ENCODE data around the gene BCAR3. TPM values are rescaled to one million over a fixed set of nuclear protein-coding genes. Genes with fewer than 3 reads are reported as not detected.

BCAR3 gene
- 60.6 and 74.8 TPM in 2 replicates for total RNA-seq

DNA sequence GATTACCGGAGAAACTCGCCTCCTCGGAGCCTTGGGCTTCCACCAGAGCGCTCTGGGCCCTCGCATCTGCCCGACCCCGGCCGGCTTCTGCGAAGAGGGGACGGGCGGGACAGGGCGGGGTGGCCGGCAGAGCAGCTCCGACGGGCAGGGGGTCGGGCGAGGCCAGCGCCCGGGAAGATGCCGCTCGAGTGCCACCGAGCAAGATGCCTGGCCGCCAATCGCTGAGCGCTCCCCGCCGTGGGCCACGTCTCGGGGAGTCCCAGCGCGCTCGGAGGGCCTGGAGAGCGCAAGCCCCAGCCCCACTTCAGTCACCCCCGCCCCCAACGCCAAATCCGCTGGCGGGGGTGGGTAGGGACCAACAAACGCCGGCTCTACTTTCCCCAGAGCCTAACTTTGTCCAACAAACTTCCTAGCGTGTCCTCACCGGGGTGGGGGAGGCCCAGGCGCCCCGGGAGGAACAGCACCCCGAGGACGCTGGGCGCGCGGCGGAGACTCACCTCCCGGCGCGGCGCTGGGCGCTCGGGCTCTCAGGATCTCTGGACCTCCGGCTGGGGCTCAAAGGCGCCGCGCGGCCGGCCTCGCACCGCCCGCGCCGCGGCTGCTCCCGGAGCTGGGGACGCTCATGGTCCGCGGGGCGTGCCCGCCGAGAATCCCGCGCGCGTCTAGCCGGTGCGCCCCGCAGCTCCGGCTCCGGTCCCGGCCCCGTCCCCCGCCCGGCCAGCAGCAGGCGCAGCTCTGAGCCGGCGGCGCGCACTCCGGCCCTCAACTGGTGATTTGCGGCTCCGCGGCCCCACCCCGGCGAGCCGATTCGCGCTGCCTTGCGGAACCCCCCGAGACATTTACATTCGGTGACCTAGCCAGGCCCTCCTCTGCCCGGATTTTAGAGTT, at the start of gene BCAR3:
Gene BCAR3, minus strand, starts transcription at position 737 of the 888 bp plus-strand sequence. CDS start 6,907 bp downstream, outside the sequence.

Other genes with a start within 250 kb of the BCAR3 start
- gene FNBP1L, start 233.7 kb downstream of the BCAR3 start, total RNA-seq: 16.5 and 23.3 TPM in 2 replicates
- 12.2 and 27.7 TPM in 2 replicates for gene DNTTIP2, start 197.4 kb upstream of the BCAR3 start, total RNA-seq
- 4.2 and 7.8 TPM in 2 replicates for gene GCLM, start 227.6 kb upstream of the BCAR3 start, total RNA-seq

Measured in mesangial cell (primary cell).